ENCODE measurements around the gene MRPS21. TPM values are rescaled to one million over a fixed set of nuclear protein-coding genes. Genes with fewer than 3 reads are reported as not detected.
A peak's percentile ranks its signal among the peaks of the same experiment; 100 is the strongest.

Gene MRPS21
- polyA plus RNA-seq, 2 of the 4 experiments (the other 2 are of a cell fraction), result 95.7 to 113 TPM

DNA sequence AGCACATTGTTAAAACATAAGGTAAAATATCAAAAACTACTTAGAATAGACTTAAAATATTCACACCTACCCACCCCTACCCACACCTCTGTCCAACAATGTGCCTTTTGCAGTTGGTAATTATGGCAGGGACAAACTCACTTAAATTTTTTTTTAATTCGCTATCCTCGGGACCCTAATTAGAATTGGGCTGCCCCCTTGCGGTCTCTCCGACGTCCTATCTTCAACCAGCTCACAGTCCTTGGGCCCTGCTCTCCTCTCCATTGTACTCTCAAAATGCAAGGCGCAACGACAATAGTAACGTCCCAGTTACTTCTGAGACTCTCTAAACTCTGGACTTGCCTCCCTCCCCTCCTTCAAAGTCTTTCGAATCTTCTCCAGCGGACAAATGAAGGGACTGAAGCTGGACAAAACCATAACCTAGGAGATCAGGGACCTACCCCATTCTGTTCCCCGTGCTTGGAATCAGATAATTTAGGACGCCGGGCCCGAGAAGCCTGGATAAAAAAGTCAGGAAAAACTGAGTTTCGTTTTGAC lies 12.4 kb upstream of the MRPS21 start (continued):
- TF ChIP-seq, protein P1, sequence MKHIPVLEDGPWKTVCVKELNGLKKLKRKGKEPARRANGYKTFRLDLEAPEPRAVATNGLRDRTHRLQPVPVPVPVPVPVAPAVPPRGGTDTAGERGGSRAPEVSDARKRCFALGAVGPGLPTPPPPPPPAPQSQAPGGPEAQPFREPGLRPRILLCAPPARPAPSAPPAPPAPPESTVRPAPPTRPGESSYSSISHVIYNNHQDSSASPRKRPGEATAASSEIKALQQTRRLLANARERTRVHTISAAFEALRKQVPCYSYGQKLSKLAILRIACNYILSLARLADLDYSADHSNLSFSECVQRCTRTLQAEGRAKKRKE (CRISPR knock-in tag; IDR thresholded peaks at IDR 0.05; ENCODE audit: low read depth), result no peak
- TF ChIP-seq, protein P2, sequence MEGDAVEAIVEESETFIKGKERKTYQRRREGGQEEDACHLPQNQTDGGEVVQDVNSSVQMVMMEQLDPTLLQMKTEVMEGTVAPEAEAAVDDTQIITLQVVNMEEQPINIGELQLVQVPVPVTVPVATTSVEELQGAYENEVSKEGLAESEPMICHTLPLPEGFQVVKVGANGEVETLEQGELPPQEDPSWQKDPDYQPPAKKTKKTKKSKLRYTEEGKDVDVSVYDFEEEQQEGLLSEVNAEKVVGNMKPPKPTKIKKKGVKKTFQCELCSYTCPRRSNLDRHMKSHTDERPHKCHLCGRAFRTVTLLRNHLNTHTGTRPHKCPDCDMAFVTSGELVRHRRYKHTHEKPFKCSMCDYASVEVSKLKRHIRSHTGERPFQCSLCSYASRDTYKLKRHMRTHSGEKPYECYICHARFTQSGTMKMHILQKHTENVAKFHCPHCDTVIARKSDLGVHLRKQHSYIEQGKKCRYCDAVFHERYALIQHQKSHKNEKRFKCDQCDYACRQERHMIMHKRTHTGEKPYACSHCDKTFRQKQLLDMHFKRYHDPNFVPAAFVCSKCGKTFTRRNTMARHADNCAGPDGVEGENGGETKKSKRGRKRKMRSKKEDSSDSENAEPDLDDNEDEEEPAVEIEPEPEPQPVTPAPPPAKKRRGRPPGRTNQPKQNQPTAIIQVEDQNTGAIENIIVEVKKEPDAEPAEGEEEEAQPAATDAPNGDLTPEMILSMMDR (IDR thresholded peaks at IDR 0.05), result peak; percentile 80
- TF ChIP-seq SREBF2 (IDR thresholded peaks at IDR 0.05), result no peak

DNA sequence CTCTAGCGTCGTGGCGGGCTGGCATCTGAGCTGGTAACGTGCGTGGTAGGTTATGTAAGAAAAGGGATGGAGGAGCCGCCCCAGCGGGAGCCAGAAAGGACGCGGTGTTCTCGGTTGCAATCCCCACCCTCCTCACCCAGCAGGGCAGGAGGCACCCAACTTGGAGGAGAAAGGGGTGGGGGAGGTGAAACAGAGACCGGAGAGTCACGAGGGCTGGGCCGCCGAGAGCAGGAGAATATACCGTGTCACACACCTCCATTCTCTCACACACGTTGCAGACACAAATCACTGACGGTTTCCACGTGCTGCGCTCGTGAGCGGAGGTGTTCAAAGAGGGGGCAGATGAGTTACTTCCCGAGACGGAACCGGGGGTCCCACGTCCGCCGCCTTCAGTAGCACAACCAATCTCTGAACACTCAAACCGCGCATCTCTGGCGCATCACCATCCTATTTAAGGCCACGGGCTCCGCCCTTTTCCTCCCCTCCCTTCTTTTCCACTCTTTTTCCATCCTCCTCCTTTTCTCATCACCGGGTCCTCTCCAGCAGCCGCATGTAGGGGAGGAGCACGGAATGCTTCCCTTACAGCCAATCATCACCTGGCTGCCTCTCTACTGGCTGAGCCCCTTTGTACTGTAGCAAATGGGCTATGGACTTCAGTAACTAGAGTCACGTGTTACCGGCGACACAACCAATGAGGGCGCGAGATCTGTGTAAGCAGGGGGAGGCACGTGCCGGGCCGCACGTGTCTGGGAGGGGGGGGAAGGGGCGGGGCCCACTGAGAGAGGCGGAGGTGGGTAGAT lies 11.7 kb upstream of the MRPS21 start, which contains the start of gene CIART:
CIART (plus strand) TSS at position 797 of the 800 bp plus-strand sequence. CDS start 714 bp downstream, outside the sequence.
- POLR2A ChIA-PET, result interaction anchor here (0.9 to 1.2 kb wide), 3 partner anchors 26 to 234 kb away, joined by 3 to 8 read pairs (median 5); partner anchors contain the start of gene FALEC
- peak; percentile 96 for ATAC-seq
- Histone ChIP-seq H3K4me1 (peaks cover 13% of the 10 kb centered on the region; the same call in 2 of the 3 replicates), H3K4me3 (peak within 1 kb of the TSS; percentile 52), H3K27ac (peak within 1 kb of the TSS; percentile 77 to 78), H3K4me2 (peak within 1 kb of the TSS; percentile 95), H3K9me3 (no peaks in the 10 kb centered on the region; the same call in 2 of the 3 replicates)
- CTCF ChIA-PET, result interaction anchor here (0.6 to 13.0 kb wide), 18 partner anchors 8 to 597 kb away, joined by 3 to 172 read pairs (median 3); partner anchors contain the start of genes APH1A, C1orf54 and CA14
- TF ChIP-seq JUN (IDR thresholded peaks at IDR 0.05) (peak in 1 of 2 experiments; percentile 40; a peak in 2 of 5 replicates), POLR2A (IDR thresholded peaks at IDR 0.05; ENCODE audit: low read length) (peak; percentile 33), HOXA7 (CRISPR knock-in tag; IDR thresholded peaks at IDR 0.05) (no peak), NPAS2 (CRISPR knock-in tag; IDR thresholded peaks at IDR 0.05; ENCODE audit: borderline replicate concordance) (peak; percentile 89), HOXB13 (CRISPR knock-in tag; IDR thresholded peaks at IDR 0.05; ENCODE audit: low read depth) (peak; percentile 69; the same call in 1 of the 2 replicates), BHLHE40 (IDR thresholded peaks at IDR 0.05; ENCODE audit: low read depth, low read length) (peak; percentile 98), MAZ (IDR thresholded peaks at IDR 0.05; ENCODE audit: borderline replicate concordance, low read depth, low read length) (peak; percentile 82; the same call in 1 of the 2 replicates), SREBF2 (IDR thresholded peaks at IDR 0.05) (no peak)
- TF ChIP-seq, protein P3, sequence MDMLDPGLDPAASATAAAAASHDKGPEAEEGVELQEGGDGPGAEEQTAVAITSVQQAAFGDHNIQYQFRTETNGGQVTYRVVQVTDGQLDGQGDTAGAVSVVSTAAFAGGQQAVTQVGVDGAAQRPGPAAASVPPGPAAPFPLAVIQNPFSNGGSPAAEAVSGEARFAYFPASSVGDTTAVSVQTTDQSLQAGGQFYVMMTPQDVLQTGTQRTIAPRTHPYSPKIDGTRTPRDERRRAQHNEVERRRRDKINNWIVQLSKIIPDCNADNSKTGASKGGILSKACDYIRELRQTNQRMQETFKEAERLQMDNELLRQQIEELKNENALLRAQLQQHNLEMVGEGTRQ (IDR thresholded peaks at IDR 0.05), result peak; percentile 94
- TF ChIP-seq, protein P4, sequence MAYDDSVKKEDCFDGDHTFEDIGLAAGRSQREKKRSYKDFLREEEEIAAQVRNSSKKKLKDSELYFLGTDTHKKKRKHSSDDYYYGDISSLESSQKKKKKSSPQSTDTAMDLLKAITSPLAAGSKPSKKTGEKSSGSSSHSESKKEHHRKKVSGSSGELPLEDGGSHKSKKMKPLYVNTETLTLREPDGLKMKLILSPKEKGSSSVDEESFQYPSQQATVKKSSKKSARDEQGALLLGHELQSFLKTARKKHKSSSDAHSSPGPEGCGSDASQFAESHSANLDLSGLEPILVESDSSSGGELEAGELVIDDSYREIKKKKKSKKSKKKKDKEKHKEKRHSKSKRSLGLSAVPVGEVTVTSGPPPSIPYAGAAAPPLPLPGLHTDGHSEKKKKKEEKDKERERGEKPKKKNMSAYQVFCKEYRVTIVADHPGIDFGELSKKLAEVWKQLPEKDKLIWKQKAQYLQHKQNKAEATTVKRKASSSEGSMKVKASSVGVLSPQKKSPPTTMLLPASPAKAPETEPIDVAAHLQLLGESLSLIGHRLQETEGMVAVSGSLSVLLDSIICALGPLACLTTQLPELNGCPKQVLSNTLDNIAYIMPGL (CRISPR knock-in tag; IDR thresholded peaks at IDR 0.05; ENCODE audit: borderline replicate concordance), result no peak
- TF ChIP-seq, protein P5, sequence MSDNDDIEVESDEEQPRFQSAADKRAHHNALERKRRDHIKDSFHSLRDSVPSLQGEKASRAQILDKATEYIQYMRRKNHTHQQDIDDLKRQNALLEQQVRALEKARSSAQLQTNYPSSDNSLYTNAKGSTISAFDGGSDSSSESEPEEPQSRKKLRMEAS (IDR thresholded peaks at IDR 0.05), result peak; percentile 81
- TF ChIP-seq, protein P6, sequence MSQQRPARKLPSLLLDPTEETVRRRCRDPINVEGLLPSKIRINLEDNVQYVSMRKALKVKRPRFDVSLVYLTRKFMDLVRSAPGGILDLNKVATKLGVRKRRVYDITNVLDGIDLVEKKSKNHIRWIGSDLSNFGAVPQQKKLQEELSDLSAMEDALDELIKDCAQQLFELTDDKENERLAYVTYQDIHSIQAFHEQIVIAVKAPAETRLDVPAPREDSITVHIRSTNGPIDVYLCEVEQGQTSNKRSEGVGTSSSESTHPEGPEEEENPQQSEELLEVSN (IDR thresholded peaks at IDR 0.05; ENCODE audit: borderline replicate concordance, low read depth), result peak; percentile 75; the same call in 1 of the 2 replicates
- no peak for FAIRE-seq
- 4% methylated on average over 35 of the region's 46 CpGs for WGBS (ENCODE audit: missing lambda C conversion rate)
- DNase-seq (ENCODE audit: low read depth in 1 of 2, low spot score in 1 of 2), result peak; percentile 93 to 97

Measured in A549 (cell line).